ENCODE measurements around the gene TASP1.
"Not testable (repeated sequence)": the region's sequence is repeated elsewhere in the genome, so short reads cannot be mapped to it uniquely, and the experiment has no call there.

Gene TASP1

GRCh38 chr20:13644010-13644409 is 5.3 kb upstream of the TASP1 start:
- DNase-seq (ENCODE audit: low spot score) = no peak
- no peak for TF ChIP-seq CTCF (IDR thresholded peaks at IDR 0.05; ENCODE audit: extremely low read depth, missing control alignments)

DNA sequence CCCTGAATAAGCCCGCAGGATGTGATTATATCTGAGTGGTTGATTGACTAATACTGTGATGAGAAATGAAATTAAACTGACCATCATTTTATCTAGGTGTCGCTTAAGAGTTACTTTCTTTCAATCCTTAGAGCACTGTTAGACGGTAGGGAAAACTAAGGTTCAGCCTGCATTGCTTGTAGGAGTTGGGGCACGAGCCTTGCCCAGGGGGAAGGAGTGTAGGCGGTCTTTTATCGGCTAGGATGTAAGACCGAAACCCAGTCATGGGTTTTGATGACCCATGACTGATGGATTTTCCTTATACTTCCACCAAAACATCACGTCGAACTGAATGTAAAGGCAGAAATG is 392 bp upstream of the TASP1 start:
- DNase-seq (ENCODE audit: low spot score) = no peak
- TF ChIP-seq CTCF (IDR thresholded peaks at IDR 0.05; ENCODE audit: extremely low read depth, missing control alignments) = no peak

GRCh38 chr20:13638162-13638495 is 603 bp downstream of the TASP1 start:
- no peak for TF ChIP-seq CTCF (IDR thresholded peaks at IDR 0.05; ENCODE audit: extremely low read depth, missing control alignments)
- DNase-seq (ENCODE audit: low spot score) = no peak

- no peak for DNase-seq (ENCODE audit: low spot score)
- no peak for TF ChIP-seq CTCF (IDR thresholded peaks at IDR 0.05; ENCODE audit: extremely low read depth, missing control alignments)
Observed at GRCh38 chr20:13632431-13632830, 6.3 kb downstream of the TASP1 start.

- not testable (repeated sequence) for DNase-seq (ENCODE audit: low spot score)
Observed at GRCh38 chr20:13627525-13627924, 11.2 kb downstream of the TASP1 start.

- DNase-seq (ENCODE audit: low spot score) = no peak
- no peak for TF ChIP-seq CTCF (IDR thresholded peaks at IDR 0.05; ENCODE audit: extremely low read depth, missing control alignments)
Observed at GRCh38 chr20:13626724-13627123, 12.0 kb downstream of the TASP1 start.

GRCh38 chr20:13625304-13625979 is 13.3 kb downstream of the TASP1 start:
- DNase-seq (ENCODE audit: low spot score) = no peak
- TF ChIP-seq CTCF (IDR thresholded peaks at IDR 0.05; ENCODE audit: extremely low read depth, missing control alignments) = no peak

GRCh38 chr20:13619415-13619814 is 19.3 kb downstream of the TASP1 start:
- DNase-seq (ENCODE audit: low spot score) = not testable (repeated sequence)

GRCh38 chr20:13618456-13618855 is 20.3 kb downstream of the TASP1 start:
- DNase-seq (ENCODE audit: low spot score) = not testable (repeated sequence)

- DNase-seq (ENCODE audit: low spot score) = not testable (repeated sequence)
Observed at GRCh38 chr20:13617585-13617984, 21.1 kb downstream of the TASP1 start.

- DNase-seq (ENCODE audit: low spot score) = not testable (repeated sequence)
Observed at GRCh38 chr20:13616713-13617112, 22.0 kb downstream of the TASP1 start.

All from GM20000 (cell line).